GM18520 (cell line): ENCODE data around the gene GLCCI1.
"Not testable (repeated sequence)": the region's sequence is repeated elsewhere in the genome, so short reads cannot be mapped to it uniquely, and the experiment has no call there.

Experiments
- ATAC-seq: cut with Tn5 transposase; IDR thresholded peaks from one replicate; pipeline ENCODE4 v1.9.1; 2021; ENCODE audit not compliant: unreplicated experiment

Gene GLCCI1

DNA sequence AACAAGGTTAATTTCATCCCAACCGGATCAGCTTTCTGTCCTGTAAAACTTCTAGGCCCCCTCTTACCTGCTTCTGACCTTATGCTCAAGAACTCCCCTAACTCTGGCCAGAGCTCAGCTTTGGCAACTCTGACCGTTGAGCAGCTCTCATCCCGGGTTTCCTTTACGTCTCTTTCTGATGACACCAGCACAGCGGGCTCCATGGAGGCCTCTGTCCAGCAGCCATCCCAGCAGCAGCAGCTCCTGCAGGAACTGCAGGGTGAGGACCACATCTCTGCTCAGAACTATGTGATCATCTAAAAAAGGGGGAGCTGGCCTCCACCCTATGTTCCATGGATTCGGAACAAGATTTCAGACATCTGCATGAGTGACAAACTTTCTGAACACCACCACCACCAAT is 117.6 kb downstream of the GLCCI1 start:
- ATAC-seq = no peak

DNA sequence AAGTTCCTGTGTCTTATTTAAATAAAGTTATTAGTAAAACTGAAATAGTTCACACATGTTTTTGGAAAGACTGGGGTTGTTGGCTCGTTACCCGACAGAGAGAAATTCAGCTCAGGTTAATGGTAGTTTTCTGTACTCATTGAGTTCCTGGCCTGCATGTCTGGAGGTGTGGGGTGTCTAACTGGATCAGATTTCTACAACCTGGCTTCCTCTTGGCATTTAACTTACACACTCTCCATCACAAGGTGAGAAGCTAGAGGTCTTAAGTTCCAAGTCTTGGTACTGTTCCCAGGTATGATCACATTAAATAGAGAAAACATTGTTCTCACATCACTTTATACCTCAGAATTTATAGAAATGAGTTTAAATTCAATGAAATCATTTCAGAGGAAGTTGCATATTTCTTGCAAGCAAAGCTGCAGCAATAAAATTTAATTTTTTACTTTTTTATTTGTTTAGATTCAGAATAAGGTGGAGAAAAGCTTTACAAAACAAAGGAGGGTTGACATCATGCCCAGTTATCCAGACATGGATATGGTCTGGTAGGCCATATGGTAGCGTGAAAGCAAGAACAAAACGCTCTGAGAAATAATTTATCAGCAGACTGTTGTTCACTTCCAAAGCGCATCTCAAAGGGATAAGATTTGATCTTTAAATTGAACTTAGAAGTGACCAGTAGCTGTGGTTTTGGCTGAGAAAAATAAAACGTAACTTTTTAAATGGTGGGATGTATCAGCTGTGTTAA is 120.6 kb downstream of the GLCCI1 start:
- ATAC-seq = no peak

DNA sequence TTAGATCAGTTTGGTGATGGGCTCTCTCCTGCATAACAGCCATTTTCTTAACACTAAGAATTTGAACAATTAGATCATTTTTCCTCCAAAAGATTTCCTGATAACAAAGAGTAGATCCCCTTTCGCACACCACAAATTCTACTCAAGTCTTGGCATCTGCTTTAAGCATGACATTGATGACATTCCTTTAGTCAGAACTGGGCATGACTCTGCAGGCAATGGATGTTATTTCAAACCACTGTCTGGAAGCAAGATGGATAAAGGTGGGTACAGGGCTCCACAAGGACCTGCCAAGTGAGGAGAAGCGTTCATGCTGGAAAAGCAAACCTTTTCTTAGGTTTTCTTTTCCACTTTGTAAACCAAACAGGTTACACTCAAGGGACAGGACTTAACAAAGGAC is 123.5 kb downstream of the GLCCI1 start:
- no peak for ATAC-seq

DNA sequence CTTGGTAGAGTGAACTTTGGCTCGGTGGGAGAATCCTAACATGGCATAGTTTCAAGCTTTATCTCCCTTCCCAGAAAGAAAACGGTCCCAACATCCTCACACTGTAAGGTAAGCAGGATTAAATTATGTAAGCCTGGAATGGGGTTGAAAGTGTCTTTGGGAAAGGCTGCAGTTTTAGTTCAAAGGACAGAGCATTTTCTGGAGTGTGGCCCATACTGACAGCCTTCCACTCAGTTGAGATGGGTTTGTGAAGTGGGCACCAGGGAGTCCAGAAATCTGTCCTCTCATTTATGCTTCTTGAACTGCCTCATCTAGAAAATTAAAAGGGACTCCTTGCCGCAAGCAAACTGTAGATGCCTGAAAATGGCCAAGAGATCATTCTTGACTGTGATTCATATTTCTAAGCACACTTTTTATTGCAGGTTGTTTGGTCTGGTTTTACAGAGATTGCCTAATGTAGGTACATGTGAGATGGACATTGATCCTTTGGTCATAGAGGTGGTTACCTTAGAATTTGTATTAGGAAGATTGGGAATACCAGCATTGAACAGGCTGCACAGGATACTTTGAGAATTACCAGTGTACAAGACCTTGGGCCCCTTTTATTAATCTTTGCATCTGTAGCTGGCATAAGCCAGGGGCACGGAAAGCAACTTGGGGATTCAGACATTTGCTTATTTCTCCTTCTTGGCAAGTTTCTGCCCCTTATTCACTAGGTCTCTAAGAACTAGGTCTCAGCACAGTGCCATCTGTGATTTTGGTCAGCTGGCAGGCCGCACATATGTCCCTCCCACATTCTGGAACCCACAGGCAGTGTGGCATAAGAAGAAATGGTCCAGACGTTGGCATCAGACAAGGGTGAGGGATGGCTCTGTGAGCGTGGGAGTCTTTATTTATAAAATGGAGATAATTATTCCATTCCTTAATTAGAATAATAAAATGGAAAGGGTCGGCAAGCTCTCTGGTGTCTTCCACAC is 125.9 kb downstream of the GLCCI1 start:
- ATAC-seq = no peak

DNA sequence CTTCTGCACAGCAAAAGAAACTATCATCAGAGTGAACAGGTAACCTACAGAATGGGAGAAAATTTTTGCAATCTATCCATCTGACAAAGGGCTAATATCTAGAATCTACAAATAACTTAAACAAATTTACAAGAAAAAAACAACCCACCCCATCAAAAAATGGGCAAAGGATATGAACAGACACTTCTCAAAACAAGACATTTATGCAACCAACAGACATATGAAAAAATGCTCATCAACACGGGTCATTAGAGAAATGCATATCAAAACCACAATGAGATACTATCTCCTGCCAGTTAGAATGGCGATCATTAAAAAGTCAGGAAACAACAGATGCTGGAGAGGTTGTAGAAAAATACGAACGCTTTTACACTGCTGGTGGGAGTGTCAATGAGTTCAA is 132.7 kb downstream of the GLCCI1 start:
- not testable (repeated sequence) for ATAC-seq

DNA sequence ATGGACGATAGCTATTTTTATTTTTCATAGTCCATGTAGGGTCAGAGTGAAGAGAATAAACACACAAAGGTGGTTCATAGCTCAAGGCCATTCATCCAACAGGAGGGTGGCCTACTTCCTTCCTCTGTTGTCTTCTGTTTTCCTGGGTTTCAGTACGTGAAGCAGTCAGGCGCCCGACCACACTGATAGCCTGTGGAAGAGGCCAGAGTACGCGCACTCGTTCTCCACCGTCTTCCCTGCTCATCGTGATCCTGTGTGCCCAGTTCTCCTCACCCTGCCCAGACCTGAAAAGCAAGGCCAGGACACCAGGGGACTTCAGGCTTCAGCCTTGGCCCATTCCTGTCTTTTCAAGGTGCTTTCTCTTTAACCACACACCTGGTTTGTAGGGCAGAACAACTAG is 134.7 kb downstream of the GLCCI1 start:
- no peak for ATAC-seq

DNA sequence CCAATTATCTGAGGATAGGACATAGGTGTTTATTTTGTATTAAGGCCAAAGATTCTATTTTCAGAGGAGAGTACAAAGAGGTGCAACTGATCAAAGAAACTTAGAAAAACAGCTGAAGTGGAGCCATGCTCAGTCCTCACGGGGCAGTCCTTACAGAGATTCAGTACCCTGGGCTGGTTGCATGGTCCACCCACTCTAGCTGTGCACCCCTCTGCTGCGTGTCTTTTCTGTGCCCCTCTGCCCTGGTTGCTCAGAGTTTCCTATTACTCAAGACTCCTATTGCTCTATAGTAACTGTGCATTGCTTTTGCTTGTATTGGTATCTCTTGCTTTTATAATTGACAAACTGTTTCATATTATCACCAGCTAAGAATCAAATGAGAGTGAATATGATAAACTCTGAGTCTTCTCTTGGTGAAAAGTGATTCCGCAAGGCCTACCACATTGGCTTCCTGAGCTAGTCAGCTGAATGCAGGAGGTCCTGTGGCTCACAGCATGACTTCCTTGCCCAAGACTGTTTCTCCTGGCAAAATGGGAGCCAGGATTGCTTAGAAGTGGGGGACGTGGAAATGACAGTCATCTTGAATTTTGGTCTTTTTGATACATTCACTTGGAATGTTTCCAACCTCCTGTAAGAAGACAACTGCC is 137.0 kb downstream of the GLCCI1 start:
- ATAC-seq = no peak

DNA sequence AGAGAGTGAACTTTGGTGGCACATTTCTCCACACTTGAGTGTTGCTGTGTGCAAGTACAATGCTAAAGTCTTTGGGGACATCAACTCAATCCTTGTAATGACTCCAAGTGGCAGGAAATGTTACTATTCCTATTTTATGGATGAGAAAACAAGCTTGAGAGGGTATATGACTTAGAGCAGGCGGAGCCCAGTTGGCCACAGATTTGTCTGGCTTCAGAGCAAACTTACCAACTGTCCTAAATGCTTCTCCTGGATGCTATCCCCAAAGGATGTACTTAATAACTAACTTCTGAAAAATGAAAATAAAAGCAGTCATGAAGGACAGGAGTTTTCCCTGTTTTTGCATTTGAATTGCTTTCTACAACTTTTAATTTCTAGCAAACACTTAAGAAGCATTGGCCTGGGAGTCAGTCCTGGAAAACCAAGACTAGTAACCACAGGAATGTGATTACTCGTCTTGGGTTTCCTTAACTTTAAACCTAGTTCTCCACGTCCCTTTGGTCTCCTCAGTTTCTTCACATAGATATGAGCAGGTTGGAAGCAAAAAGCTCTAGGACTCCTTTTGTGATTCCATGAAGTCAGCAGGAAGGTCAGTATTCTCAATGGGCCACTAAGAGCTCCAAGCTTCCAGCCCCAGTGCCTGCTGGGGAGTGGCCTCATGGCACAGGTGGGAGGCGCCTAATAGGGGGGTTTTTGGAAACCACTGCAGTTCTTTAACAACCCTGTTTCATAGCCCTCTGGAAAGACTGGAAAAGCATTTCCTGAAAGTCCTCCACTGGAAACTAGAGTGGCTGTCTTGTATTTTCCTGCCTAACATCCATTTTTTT is 140.8 kb downstream of the GLCCI1 start:
- no peak for ATAC-seq

DNA sequence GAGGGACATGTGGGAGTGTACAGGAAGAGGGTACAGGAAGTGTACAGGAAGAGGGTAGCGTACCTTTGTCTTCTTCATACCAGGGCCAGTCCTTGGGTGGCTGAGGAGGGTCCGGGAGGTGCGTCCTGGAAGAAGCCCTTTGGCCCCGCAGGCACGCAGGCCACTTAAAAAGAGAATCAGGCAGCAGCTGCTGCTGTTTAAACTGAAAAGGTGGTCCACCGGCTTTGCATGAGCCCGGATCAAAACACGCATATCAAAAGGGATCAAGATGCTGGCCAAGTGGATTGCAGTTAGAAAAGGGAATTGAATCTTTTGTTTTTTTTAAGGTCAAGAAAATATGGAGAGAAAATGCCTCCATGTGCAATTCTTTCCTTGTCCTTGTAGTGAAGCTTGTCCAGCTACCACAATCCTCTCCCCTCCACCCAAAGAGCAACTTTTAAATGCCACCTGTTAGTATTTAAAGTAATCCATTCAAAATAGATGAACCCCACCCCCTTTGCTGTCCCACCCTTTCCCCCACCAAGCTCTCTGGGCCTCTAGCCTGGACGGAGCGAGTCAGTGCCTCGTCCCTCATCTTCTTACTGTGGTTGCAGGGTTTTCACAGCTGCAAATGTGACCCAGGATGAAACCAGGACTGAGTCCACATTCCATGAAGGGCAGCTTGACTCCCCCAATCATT is 142.8 kb downstream of the GLCCI1 start:
- no peak for ATAC-seq

DNA sequence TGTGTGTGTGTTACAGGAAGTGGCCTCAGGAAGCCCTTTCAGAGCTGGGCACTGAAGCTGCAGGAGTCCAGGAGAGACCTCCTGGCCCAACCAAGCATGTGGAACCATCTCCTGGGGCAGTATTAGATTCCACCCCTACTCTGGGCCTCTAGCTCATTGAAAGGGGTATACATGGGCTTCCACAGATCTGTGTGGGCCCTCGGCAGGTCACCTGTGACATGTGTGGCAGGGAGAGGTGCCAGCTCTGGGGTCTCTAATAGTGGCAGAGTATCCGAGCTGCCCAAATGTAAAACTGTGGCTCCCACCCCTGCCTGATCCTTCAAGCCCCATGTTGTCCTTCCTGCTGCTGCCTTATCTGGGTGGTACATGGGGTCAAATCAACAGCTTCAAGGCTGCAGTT is 144.1 kb downstream of the GLCCI1 start:
- ATAC-seq = no peak

DNA sequence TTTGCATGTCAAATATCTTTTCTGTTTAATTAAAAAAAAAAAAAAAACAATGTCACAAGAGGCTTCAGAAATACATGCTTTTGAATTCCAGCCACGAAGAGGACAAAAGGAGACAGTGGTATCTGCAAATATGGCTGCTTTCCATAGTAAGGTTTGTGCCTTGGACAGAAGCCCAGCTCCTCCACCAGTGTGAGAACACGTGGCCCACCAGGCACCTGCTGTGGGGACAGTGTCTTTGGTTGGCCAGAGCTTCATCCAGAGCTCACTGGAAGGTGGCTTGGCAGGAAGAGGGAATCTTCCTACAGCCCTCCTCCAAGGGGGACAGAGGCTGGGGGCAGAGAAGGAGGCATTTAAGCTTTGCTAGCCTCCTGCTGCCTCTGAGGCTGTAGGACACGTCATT is 144.6 kb downstream of the GLCCI1 start:
- no peak for ATAC-seq

DNA sequence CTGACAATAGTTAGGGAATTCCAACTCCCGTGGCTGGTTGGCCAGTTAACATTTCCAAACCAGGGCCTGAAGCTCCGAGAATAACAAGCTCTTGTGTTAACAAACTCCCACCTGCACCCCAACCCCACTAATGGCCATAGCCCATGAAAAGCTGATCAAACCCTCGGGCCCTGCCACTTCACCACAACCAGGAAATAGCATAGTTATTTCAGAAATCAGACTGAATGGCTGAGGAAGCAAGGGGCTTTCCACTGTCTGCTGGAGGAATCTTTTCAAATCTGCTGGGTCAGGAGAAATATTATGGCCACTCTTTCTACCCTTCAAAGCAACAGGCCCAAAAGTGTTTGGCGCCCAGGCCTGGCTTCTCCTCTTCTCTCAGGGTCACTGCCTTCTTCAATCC is 145.6 kb downstream of the GLCCI1 start:
- ATAC-seq = no peak

DNA sequence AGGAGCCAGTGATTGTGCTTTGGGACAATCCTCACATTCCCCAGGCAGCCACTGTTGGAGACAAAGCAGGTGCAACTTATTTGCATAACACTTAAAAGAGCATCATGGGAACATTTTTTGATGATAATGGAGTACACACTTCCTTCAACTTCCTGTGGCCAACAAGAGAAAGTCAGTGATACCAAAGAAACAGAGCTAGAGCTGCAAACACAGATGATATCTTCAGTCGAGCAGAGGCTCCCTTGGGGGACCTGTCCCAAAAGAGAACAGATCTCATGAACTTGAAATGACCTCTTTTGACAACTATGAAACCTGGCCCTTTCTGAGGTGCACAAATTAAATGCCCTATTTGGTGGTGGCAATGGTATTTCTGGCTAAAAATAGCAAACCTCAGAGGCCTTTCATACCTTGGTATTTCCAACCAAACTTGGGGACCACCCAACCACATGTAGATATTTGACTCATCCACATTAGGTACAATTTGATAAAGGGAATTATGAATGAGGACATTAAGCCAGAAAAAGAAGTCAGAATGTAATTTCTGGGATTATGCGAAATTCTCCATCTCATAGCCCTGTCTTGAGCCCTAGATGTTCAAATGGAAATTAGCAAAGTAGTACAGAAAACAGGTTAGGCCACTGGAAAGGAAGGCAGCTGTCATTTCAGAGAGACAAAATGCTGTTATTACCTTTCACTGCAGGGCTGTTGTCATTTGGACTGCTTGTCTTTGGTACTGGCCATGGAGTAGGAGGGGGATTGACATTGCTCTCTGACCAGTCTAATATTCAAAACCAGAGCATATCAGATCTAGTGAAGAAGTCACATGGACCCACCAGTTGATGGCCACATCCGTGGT is 147.2 kb downstream of the GLCCI1 start:
- ATAC-seq = peak; percentile 90

DNA sequence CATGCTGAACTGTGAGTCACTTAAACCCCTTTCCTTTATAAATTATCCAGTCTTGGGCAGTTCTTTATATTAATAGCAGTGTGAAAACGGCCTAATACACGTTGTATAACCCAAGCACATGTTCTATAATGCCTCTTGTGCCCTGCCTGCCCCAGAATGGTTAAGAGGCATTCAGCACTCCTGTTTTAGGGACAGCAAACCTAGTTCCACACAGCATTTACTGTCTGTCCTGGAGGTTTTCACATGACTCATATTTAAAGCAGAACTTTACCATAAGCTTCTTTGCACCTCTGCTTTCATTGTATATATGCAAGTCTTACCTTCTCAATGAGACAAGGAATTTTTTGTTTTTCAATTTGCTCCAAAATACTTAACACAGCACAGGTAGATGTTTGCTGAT is 148.6 kb downstream of the GLCCI1 start:
- ATAC-seq = no peak

DNA sequence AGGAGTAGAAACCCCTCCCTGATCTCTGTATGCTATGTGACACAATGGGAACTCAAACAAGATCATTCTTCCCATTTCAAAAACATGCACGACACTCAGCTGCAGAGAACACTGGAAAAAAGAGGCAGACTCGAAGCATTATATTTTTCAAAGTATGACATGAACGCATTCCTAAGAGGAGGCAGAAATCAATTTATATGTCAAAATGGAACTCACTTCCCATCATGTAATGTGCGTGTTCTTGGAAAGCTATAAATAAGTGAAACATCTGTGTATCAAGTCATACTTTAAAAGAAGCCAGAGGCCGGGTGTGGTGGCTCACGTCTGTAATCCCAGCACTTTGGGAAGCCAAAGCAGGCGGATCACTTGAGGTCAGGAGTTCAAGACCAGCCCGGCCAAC is 150.7 kb downstream of the GLCCI1 start:
- no peak for ATAC-seq

DNA sequence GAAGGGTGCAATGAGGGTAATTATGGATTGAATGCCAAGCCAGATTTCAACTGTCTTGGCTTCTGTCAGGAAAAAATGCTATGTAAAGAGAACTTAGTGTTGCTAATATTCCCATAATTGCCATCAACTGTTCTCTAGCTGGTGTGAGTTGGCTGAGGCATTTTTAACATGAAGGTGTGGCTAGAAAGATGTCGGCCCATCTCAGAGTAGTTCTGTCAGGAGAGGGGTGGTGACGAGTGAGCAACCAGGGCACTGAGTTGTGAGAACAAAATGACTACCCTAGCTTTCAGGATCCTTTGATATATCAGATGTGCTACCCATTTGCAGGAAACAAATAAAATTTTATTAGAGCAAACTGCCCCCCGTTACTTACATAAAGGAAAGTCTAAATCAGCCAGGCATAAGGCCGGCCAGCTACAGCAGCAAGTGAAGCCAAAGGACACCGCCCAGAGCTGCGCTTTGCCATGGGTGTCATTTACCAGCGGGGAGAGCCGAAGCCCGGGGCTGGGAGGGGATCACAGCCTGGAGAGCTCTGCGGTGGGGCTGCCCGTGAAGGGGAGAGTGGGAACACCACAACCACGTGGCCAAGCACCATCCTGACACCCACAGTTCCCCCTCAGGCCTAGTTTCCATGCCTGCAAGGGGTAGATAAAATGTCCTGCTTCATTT is 151.9 kb downstream of the GLCCI1 start:
- no peak for ATAC-seq

DNA sequence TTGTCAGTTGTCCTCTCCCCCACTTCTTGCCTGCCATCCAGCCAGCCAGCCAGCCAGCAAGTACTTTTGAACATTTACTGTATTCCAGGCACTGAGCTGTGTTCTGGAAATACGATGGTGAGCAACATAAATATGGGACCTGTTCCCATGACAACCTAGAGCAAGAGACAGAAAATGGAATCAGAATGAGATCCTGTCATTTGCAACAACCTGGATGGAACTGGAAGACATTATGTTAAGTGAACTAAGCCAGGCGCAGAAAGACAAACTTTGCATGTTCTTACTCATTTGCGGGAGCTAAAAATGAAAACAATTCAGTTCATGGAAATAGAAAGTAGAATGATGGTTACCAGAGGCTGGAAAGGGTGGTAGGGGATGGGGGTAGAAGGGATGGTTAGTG is 152.6 kb downstream of the GLCCI1 start:
- ATAC-seq = no peak

DNA sequence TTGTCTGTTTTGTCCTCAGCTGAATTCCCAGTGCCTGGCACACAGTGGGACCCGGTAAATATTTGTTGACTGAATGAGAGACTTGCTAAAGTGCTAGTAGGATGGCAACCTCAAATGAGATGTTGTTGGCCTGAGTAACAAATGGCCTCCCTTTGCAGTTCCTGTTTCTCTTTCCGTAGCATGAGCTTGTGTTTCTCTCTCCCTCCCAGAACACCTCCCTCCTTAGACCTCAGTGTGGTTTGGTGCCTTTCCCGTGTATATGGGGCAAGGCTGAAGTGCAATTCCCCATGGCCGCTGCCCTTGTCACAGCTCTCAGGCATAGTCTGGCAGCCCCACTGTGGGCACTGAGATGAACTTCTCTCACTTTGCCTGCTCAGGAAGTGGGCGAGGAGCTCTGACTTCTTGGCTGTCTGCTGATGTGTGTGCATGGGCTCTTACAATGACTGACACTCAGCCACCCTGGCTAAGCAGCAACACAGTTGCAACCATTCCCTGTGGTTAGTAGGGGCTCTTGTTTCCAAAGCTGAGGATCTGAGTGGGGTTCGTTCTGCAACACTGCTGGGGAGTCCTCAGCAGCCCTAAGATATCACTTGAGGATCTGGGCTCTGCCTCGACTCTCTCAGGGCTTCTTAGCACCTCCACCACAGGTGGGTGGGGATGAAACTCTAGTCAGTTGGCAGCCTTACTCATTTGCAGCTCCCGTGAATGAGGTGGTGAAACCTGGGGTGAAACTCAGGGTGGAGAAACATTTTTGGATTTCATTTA is 157.3 kb downstream of the GLCCI1 start:
- ATAC-seq = peak; percentile 71
